Suprapubic skin (tissue), 4 donors: ENCODE data around the gene DNAJC10.

Experiments used
- EP300 ChIP-seq: sonication (generic); formaldehyde crosslinking; IDR thresholded peaks from one replicate; pipeline ENCODE4 v1.6.1; 2017; ENCODE audit warnings: antibody characterized with exemption
- POLR2A ChIP-seq, 2 donors: fragments of 450-650 bp; IDR thresholded peaks; one replicate each; pipeline ENCODE4 v1.6.1; 2017; ENCODE audit warnings: antibody characterized with exemption in 2 of 2, mild to moderate bottlenecking in 2 of 2, moderate library complexity in 2 of 2
- POLR2AphosphoS5 ChIP-seq, 3 donors: sonication (generic); formaldehyde crosslinking; IDR thresholded peaks; one replicate each; pipeline ENCODE4 v1.6.1; 2017; ENCODE audit warnings: antibody characterized with exemption in 3 of 3
- TF ChIP-seq, protein P1 (sequence below), 2 donors: fragments of 200-600 bp in 1 of 2; fragments of 450-650 bp in 1 of 2; sonication (generic) in 1 of 2; IDR thresholded peaks; one replicate each; pipeline ENCODE4 v1.5.1; 2016 to 2019; ENCODE audit warnings: antibody characterized with exemption in 2 of 2, mild to moderate bottlenecking in 1 of 2, moderate library complexity in 1 of 2

DNA sequence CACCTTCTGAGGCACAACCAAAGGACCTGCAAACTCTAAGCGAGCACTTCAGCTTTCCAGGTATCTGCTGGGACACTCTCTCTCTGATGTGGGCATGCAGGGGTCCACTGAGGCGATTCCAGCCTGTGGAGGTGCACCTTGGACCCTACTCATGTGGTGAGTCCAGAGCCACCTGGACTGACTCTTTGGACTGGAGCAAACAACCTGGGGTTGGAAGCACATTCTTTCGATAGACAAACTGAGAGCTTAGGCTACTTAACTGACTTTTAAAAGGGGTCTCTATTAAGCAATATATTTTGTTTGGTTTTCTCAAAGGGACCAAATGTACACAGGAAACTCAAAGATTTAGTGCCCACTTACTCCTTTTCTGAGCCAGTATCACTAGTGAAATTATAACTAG, 98.7 kb downstream of the DNAJC10 start:
- TF ChIP-seq, protein P1, sequence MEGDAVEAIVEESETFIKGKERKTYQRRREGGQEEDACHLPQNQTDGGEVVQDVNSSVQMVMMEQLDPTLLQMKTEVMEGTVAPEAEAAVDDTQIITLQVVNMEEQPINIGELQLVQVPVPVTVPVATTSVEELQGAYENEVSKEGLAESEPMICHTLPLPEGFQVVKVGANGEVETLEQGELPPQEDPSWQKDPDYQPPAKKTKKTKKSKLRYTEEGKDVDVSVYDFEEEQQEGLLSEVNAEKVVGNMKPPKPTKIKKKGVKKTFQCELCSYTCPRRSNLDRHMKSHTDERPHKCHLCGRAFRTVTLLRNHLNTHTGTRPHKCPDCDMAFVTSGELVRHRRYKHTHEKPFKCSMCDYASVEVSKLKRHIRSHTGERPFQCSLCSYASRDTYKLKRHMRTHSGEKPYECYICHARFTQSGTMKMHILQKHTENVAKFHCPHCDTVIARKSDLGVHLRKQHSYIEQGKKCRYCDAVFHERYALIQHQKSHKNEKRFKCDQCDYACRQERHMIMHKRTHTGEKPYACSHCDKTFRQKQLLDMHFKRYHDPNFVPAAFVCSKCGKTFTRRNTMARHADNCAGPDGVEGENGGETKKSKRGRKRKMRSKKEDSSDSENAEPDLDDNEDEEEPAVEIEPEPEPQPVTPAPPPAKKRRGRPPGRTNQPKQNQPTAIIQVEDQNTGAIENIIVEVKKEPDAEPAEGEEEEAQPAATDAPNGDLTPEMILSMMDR (IDR thresholded peaks at IDR 0.05), result no peak
- TF ChIP-seq POLR2A (IDR thresholded peaks at IDR 0.05) (no peak), POLR2AphosphoS5 (IDR thresholded peaks at IDR 0.05) (no peak), EP300 (no peak)
